Dendritic cell treated with granulocyte-macrophage colony-stimulating factor and Interleukin-4, amounts not matched to agents 40 ng/mL and 50 ng/mL, for 4 days (primary cell): ENCODE data around the gene CYP2D6.
"Not testable (repeated sequence)": the region's sequence is repeated elsewhere in the genome, so short reads cannot be mapped to it uniquely, and the experiment has no call there.

ENCODE experiments used
- H3K27ac Mint-ChIP-seq: one replicate; pipeline ENCODE4 v1.8.0; 2022; ENCODE audit warnings: mild to moderate bottlenecking, mixed read lengths
- H3K27me3 Mint-ChIP-seq: one replicate; pipeline ENCODE4 v1.8.0; 2022; ENCODE audit warnings: mild to moderate bottlenecking, mixed read lengths
- H3K36me3 Mint-ChIP-seq: one replicate; pipeline ENCODE4 v1.8.0; 2022; ENCODE audit warnings: low read depth, mixed read lengths
- H3K4me1 Mint-ChIP-seq: one replicate; pipeline ENCODE4 v1.8.0; 2022; ENCODE audit warnings: low read depth, mixed read lengths
- H3K4me3 Mint-ChIP-seq: one replicate; pipeline ENCODE4 v1.8.0; 2022; ENCODE audit warnings: mild to moderate bottlenecking, moderate library complexity, mixed read lengths
- H3K9me3 Mint-ChIP-seq: one replicate; pipeline ENCODE4 v1.8.0; 2022; ENCODE audit warnings: mixed read lengths
- intact Hi-C: fragments of 100-400 bp; cut with micrococcal nuclease; formaldehyde crosslinking; loops from one replicate; pipeline ENCODE4 v1.15.0; 2022

CYP2D6 gene

DNA sequence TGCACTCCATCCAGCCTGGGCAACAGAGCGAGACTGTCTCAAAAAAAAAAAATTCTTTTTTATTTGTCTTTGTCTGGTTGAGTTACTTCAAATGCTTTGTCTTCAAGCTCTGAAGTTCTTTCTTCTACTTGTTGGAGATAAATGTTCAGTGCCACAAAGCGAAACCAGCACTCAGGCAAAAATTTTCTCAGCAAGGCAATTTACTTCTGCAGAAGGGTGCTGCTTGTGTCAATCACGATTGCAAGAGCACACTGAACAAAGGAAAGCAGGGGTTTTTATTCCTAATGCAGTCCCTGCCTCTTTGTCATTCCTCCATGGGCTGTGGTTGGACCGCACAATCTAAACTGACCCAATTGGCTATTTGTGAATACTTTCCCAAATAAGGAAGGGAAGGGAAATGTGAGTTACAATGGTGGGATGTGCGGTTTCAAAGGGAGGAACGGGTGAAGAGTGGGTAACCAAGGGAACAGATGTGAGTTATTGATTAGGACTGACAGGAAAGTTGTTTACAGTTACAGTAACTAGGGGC lies 26.2 kb downstream of the CYP2D6 start:
- not testable (repeated sequence) for H3K27ac Mint-ChIP-seq

GRCh38 chr22:42101199-42101598 lies 29.4 kb downstream of the CYP2D6 start:
- Mint-ChIP-seq H3K27ac (no peak overlapping the region), H3K4me3 (no peak overlapping the region), H3K4me1 (no peaks in the 10 kb centered on the region), H3K36me3 (peaks cover 39% of the 10 kb centered on the region), H3K27me3 (no peaks in the 10 kb centered on the region), H3K9me3 (peaks cover 62% of the 10 kb centered on the region)
- intact Hi-C loops, result no loop called here

More for the DNA sequence above, 26.2 kb downstream of the CYP2D6 start:
- H3K4me3 Mint-ChIP-seq, H3K4me1 Mint-ChIP-seq, H3K27me3 Mint-ChIP-seq, intact Hi-C loops: not testable (repeated sequence)
- H3K9me3 Mint-ChIP-seq, result peaks cover 57% of the 10 kb centered on the region
- peaks cover 34% of the 10 kb centered on the region for H3K36me3 Mint-ChIP-seq

GRCh38 chr22:42091455-42091782 lies 39.2 kb downstream of the CYP2D6 start:
- Mint-ChIP-seq H3K4me1 (peaks cover 23% of the 10 kb centered on the region), H3K9me3 (no peaks in the 10 kb centered on the region), H3K36me3 (peaks cover 36% of the 10 kb centered on the region), H3K27ac (peak overlapping the region; percentile 100), H3K27me3 (no peaks in the 10 kb centered on the region), H3K4me3 (peak overlapping the region; percentile 98)
- intact Hi-C loops, result loop anchor here (5.0 kb wide), 2 partner anchors 124 to 346 kb away; partner anchors contain the start of gene SEPTIN3

DNA sequence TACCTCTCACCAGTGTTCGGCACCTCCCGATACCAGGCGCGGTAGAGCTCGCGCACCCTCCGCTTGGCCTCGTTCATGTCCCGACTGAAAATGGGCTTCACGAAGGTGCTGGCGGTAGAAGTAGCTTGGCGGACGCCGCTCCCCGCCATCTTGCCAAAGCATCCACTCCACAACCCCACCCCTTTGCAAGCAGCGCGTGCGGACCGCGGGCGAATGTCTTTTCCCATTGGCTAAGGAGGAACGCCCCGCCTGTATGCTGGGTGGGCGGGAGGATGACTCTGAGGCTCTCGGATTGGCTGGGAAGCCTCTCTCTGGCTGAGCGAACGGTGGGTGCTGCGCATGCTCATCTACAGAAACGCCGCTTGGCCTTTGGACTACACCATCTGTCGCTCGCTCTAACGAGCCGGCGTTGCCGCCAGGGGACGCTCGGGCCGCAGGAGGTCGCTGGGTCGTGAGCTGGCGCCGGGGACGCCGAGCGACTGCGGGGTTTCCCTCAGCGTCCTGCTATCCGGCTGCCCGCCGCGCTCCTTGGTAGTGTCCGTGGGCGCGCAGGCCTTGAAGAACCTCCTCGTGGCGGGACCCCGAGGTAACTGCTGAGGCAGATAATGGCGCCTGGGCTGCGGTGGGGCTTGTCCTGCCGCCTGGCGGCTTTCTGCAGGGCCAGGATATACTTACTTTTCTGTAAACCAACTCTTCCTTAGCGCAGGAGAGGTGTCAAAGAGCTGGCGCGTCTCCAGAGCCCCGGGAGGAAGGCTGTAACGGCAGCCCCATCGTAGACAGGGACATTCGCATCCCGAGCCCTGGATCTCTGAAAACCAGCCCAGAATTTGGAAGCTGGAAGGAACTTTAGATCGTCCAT lies 39.8 kb downstream of the CYP2D6 start, which contains the start of gene NDUFA6:
NDUFA6 (minus strand) TSS at position 177 of the 859 bp plus-strand sequence; CDS start at position 149, 28 bp downstream.
- intact Hi-C loops, result loop anchor here (1.0 to 5.0 kb wide), 4 partner anchors 12 to 346 kb away; partner anchors contain the start of genes NAGA, SEPTIN3 and SMDT1
- Mint-ChIP-seq H3K27ac (peak within 1 kb of the TSS; percentile 100), H3K4me1 (peaks cover 23% of the 10 kb centered on the region), H3K9me3 (no peaks in the 10 kb centered on the region), H3K36me3 (peaks cover 42% of the 10 kb centered on the region), H3K27me3 (no peaks in the 10 kb centered on the region), H3K4me3 (peak within 1 kb of the TSS; percentile 98)

- H3K27ac Mint-ChIP-seq, result no peak overlapping the region
These were observed 44.6 kb downstream of the CYP2D6 start for GRCh38 chr22:42086051-42086450.

GRCh38 chr22:42084874-42085273 lies 45.7 kb downstream of the CYP2D6 start:
- Mint-ChIP-seq H3K27me3 (no peaks in the 10 kb centered on the region), H3K4me3 (no peak overlapping the region), H3K9me3 (no peaks in the 10 kb centered on the region), H3K36me3 (peaks cover 78% of the 10 kb centered on the region), H3K4me1 (peaks cover 42% of the 10 kb centered on the region), H3K27ac (peak overlapping the region; percentile 1)
- intact Hi-C loops, result no loop called here

More at GRCh38 chr22:42086051-42086450, 44.6 kb downstream of the CYP2D6 start:
- Mint-ChIP-seq H3K36me3 (peaks cover 83% of the 10 kb centered on the region), H3K27me3 (no peaks in the 10 kb centered on the region), H3K4me1 (peaks cover 45% of the 10 kb centered on the region), H3K4me3 (no peak overlapping the region), H3K9me3 (no peaks in the 10 kb centered on the region)
- intact Hi-C loops, result no loop called here

- H3K4me3 Mint-ChIP-seq, result no peak overlapping the region
- no peak overlapping the region for H3K27ac Mint-ChIP-seq
- peaks cover 82% of the 10 kb centered on the region for H3K36me3 Mint-ChIP-seq
- no peaks in the 10 kb centered on the region for H3K9me3 Mint-ChIP-seq
- H3K4me1 Mint-ChIP-seq, result peaks cover 40% of the 10 kb centered on the region
- intact Hi-C loops, result no loop called here
- H3K27me3 Mint-ChIP-seq, result no peaks in the 10 kb centered on the region
These were observed 47.5 kb downstream of the CYP2D6 start for GRCh38 chr22:42083119-42083518.

DNA sequence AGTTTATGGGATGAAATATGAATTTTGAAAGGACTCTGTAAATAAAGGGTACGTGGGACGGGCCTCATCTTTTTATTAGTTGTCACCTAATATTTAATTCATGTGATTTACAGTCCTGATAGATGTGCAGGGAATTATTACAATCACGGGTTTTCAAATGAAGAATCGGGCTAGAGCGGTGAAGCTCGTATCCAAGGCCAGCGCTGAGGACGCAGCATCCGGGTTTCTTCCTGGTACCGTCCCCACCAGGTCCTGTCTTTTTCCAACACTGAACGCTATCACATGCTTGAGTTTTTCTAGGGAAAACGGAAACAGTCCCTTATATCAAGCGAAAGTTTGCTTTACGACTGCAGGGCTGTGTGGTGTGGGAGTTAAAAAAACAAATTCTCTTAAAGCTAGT lies 50.3 kb downstream of the CYP2D6 start:
- H3K9me3 Mint-ChIP-seq, result no peaks in the 10 kb centered on the region
- H3K36me3 Mint-ChIP-seq, result peaks cover 86% of the 10 kb centered on the region
- H3K27me3 Mint-ChIP-seq, result no peaks in the 10 kb centered on the region
- intact Hi-C loops, result no loop called here
- peak overlapping the region; percentile 98 for H3K27ac Mint-ChIP-seq
- H3K4me1 Mint-ChIP-seq, result peaks cover 58% of the 10 kb centered on the region
- H3K4me3 Mint-ChIP-seq, result peak overlapping the region; percentile 85

DNA sequence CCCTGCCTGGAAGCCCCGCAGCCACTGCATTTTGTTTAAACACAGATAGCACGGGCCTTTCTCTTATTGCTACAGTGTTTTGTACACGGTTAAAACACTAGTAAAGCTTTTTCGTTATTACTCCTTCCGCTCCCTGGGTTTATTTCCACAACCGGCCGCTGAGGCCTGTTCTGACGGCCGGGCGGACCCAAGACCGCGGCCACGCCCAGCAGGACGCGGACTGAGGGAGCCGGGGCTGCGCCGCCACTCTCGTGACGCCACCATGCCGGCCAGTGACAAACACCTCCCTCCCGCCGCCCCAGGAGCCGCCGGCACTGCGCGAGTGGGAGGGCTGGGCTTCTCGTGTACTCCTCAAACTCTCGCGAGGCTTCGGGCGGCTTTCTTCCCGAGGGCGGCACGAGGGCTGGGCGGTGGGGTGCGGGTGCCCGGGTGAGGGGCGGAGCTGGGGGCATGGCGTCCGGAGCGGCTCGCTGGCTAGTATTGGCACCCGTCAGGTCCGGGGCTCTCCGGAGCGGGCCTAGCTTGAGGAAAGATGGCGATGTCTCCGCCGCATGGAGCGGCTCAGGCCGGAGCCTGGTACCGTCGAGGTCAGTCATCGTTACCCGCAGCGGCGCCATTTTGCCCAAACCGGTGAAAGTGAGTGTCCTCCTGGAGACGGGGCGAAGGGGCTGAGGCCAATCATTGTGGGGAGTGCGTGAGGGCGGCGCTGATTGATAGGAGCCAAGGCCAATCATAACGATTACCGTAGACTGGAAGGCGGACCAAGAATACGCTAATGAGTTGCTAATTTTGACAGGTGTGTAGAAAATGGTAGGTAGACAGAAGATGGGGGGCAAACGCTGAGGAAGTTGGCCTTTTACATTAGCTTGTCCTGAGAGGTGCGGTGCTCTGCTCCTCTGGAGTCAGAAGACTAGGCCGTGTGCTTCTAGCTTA lies 51.0 kb downstream of the CYP2D6 start, which contains the start of gene SMDT1:
SMDT1 (plus strand) TSS at position 382 of the 933 bp plus-strand sequence; CDS start at position 451, 69 bp downstream.
- Mint-ChIP-seq H3K4me1 (peaks cover 60% of the 10 kb centered on the region), H3K4me3 (peak within 1 kb of the TSS; percentile 85), H3K27ac (peak within 1 kb of the TSS; percentile 98), H3K27me3 (no peaks in the 10 kb centered on the region), H3K36me3 (peaks cover 84% of the 10 kb centered on the region), H3K9me3 (no peaks in the 10 kb centered on the region)
- intact Hi-C loops, result loop anchor here (1.0 to 2.0 kb wide), 3 partner anchors 9 to 113 kb away; partner anchors contain the start of genes NAGA and NDUFA6

DNA sequence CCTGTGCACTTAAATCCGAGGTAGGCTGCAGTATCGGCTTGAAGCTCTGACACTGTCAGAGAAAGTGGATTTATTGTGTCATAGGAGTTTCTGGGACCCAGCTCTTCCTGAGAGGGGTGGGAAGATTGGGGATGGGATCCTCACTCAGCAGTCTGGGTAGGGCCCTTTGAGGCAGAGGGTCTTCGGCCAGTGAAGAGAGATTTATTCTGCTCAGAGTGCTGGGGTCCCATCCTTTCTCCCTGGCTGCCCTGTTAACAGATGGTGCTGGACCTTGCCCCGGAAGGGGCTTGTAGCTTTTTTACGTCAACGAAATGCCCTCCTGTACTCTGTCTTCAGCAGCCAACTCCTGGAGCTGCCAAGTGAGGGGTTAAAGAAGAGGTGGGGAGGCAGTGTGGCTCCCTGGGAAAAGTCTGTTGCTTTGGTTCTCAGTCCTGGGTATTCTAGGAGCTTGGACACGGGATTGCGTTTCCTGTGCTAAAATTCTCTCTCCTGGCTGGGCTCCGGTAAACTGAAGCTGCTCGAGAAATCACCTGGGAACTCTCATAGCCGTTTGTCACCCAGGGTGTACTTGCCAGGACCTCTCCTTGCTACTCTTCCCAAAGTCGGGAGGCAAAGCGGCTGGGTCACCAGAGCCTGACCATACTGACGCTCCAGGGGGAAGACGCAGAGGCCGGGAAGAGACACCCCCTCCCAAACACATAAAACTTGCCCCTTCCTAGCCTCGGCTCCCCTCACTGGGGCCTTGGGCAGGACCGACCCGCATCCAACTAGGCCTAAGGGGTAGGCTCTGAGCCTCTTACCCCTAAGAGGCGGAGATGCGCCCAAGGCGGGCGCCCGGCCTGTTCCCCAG lies 51.9 kb downstream of the CYP2D6 start:
- peaks cover 75% of the 10 kb centered on the region for H3K36me3 Mint-ChIP-seq
- no peaks in the 10 kb centered on the region for H3K9me3 Mint-ChIP-seq
- H3K4me1 Mint-ChIP-seq, result peaks cover 52% of the 10 kb centered on the region
- intact Hi-C loops, result loop anchor here (1.0 to 2.0 kb wide), 3 partner anchors 8 to 112 kb away; partner anchors contain the start of genes NAGA and NDUFA6
- H3K4me3 Mint-ChIP-seq, result peak overlapping the region; percentile 85
- peak overlapping the region; percentile 98 for H3K27ac Mint-ChIP-seq
- H3K27me3 Mint-ChIP-seq, result no peaks in the 10 kb centered on the region

DNA sequence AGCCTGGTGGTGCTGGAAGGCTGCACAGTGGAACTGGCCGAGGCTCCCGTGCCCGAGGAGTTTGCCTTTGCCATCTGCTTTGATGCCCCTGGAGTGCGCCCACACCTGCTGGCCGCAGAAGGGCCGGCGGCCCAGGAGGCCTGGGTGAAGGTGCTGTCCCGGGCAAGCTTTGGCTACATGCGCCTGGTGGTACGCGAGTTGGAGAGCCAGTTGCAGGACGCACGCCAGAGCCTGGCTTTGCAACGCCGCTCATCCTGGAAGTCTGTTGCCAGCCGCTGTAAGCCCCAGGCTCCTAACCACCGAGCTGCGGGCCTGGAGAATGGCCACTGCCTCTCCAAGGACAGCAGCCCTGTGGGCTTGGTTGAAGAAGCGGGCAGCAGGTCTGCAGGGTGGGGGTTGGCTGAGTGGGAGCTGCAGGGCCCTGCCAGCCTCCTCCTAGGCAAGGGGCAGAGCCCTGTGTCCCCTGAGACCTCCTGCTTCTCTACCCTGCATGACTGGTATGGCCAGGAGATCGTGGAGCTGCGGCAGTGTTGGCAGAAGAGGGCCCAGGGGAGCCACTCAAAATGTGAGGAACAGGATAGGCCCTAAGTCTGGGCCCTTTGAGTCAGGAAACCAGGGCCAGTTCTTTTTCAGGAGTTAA lies 53.0 kb downstream of the CYP2D6 start:
- Mint-ChIP-seq H3K4me1 (peaks cover 60% of the 10 kb centered on the region), H3K27me3 (no peaks in the 10 kb centered on the region), H3K4me3 (no peak overlapping the region), H3K36me3 (peaks cover 67% of the 10 kb centered on the region), H3K9me3 (no peaks in the 10 kb centered on the region), H3K27ac (peak overlapping the region; percentile 98)
- intact Hi-C loops, result loop anchor here (2.0 kb wide), 1 partner anchor 111 kb away; no protein-coding TSS in a partner anchor

DNA sequence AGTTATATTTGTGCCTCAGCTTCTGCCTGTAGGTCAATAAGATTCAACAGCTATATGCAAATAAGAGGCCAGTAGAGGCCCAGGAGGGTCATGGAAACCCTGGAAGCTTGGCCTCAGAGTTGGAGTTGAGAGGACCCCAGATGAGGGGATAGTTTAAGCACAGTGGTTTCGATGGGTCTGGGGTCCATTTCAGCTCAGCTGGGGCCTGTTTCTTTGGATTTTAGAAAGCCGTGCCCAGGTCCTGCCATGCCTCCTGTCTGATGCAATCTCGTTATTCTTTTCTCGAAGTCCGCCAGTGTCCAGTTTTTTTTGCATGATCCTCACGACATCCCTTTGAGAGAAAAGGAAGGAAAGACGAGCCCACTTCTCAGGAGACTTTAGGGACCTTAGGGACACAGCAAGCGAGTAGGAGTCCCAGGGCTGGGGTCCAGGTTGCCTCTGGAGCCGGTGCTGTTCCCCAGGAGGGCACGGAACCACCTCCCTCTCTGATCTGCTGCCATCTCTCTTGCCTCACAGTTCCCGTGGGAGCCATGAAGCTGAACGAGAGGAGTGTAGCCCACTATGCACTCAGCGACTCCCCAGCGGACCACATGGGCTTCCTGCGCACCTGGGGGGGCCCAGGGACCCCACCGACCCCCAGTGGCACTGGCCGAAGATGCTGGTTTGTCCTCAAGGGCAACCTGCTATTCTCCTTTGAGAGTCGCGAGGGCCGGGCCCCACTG lies 53.7 kb downstream of the CYP2D6 start:
- no peaks in the 10 kb centered on the region for H3K27me3 Mint-ChIP-seq
- H3K9me3 Mint-ChIP-seq, result no peaks in the 10 kb centered on the region
- intact Hi-C loops, result no loop called here
- H3K4me3 Mint-ChIP-seq, result no peak overlapping the region
- peak overlapping the region; percentile 98 for H3K27ac Mint-ChIP-seq
- H3K4me1 Mint-ChIP-seq, result peaks cover 60% of the 10 kb centered on the region
- peaks cover 60% of the 10 kb centered on the region for H3K36me3 Mint-ChIP-seq
